ENCODE measurements around the gene ZNF688. TPM values are rescaled to one million over a fixed set of nuclear protein-coding genes. Genes with fewer than 3 reads are reported as not detected.

Gene ZNF688
- total and polyA plus RNA-seq, 2 experiments from 2014 or later, result 4.0 to 4.4 TPM

GRCh38 chr16:30574678-30575077 is 3.2 kb upstream of the ZNF688 start (continued):
- TF ChIP-seq ZNF462 (CRISPR knock-in tag; IDR thresholded peaks at IDR 0.05), result no peak
- no peak for TF ChIP-seq EZH2 (IDR thresholded peaks at IDR 0.05; ENCODE audit: low read depth, unreplicated experiment)
- TF ChIP-seq JUNB (IDR thresholded peaks at IDR 0.05; ENCODE audit: unreplicated experiment), result no peak
- TF ChIP-seq ZNF114 (CRISPR knock-in tag; IDR thresholded peaks at IDR 0.05), result no peak
- TF ChIP-seq STAT1 (IDR thresholded peaks at IDR 0.05; ENCODE audit: unreplicated experiment), result no peak

- Histone ChIP-seq H3K4me2 (peak overlapping the region; percentile 88), H2AFZ (peak overlapping the region; percentile 25), H3K4me1 (ENCODE audit: insufficient read depth) (peaks cover 18% of the 10 kb centered on the region), H3K4me3 (peak overlapping the region; percentile 76), H3K79me2 (replicated peaks; ENCODE audit: insufficient read depth) (no peaks in the 10 kb centered on the region), H3K27ac (ENCODE audit: low read depth) (peak overlapping the region; percentile 72), H3K9me2 (ENCODE audit: insufficient read depth) (no peaks in the 10 kb centered on the region), H4K20me1 (replicated peaks; ENCODE audit: insufficient read depth) (no peaks in the 10 kb centered on the region; the same call in 1 of the 2 replicates), H3K36me3 (ENCODE audit: insufficient read depth) (no peaks in the 10 kb centered on the region), H3K27me3 (ENCODE audit: insufficient read depth) (no peaks in the 10 kb centered on the region), H3F3A (replicated peaks; ENCODE audit: low read depth) (0 out of 2 replicates have a peak, but pooled peaks cover 12% of the 10 kb centered on the region)
- Mint-ChIP-seq H3K27ac (peak overlapping the region; percentile 92), H3K27me3 (ENCODE audit: insufficient read depth, low read depth, poor library complexity) (peaks cover 7% of the 10 kb centered on the region), H3K4me1 (peaks cover 15% of the 10 kb centered on the region), H3K4me3 (peak overlapping the region; percentile 96), H3K36me3 (ENCODE audit: low read depth) (no peaks in the 10 kb centered on the region), H3K9me3 (no peaks in the 10 kb centered on the region; the same call in 2 of the 3 replicates)
- TF ChIP-seq REST (IDR thresholded peaks at IDR 0.05; ENCODE audit: unreplicated experiment) (peak; percentile 61), CTCF (conservative IDR thresholded peaks at IDR 0.05; ENCODE audit: low read depth in 2 of 2) (no peak), ETS1 (IDR thresholded peaks at IDR 0.05) (peak; percentile 13; the same call in 1 of the 2 replicates)
- DNase-seq (ENCODE audit: low spot score) (peak; percentile 58), ATAC-seq (peak; percentile 13)
Observed at GRCh38 chr16:30570636-30571444, 674 bp downstream of the ZNF688 start.

All from GM23338 (cell line).